Measurements from ENCODE around the gene ABCG1.

Gene ABCG1

GRCh38 chr21:42191696-42192595 lies 27.0 kb upstream of the ABCG1 start:
- no peak for DNase-seq

DNA sequence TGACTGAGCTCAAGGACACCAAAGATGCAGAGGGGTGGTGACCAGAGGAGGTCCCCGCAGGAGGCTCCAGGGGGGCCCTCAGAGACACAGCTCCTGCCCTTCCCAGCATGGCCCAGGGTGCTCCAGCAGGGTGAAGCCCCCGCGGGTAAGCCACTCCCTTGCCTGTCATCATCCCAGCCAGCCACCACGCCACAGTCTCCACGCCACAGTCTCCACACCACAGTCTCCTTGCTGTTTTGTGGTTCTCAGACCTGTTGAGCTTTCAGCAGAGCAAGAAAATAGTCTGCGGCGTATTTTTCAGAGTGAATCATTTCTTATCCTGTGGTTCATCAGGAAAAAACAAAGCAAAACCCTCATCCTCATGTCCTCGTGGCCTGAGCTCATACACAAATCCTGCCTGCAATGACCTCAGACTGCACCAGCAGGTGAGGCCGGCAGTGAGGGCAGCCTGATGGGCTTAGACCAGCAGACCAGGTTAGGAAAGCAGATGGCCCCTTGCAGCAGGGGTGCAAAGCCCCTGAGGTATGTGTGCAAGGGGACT lies 25.7 kb upstream of the ABCG1 start:
- DNase-seq: no peak

- no peak for DNase-seq
These were observed 25.2 kb upstream of the ABCG1 start for GRCh38 chr21:42193721-42194120.

DNA sequence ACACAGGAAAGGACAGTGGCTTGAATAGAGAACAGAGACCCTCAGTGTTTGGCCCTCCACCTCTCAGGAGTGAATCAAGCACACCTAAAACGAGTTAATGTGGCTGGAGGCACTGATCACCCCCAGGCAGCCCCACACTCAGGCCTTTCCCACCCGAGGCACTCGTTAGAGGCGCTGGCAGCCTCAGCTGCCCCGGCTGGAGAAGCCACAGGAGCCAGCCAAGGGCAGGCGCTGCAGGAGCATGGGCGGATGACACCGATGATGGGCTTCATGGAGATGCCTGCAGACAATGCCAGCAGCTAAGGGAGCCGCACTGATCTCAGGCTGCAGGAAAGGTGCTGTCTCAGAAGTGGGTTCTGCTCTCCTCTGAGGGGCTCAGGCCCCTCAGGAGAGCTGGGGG lies 24.1 kb upstream of the ABCG1 start:
- no peak for DNase-seq

- no peak for DNase-seq
These were observed 23.4 kb upstream of the ABCG1 start for GRCh38 chr21:42195378-42196031.

- no peak for DNase-seq
These were observed 19.7 kb upstream of the ABCG1 start for GRCh38 chr21:42198929-42199867.

- no peak for DNase-seq
These were observed 19.0 kb upstream of the ABCG1 start for GRCh38 chr21:42199868-42200463.

DNA sequence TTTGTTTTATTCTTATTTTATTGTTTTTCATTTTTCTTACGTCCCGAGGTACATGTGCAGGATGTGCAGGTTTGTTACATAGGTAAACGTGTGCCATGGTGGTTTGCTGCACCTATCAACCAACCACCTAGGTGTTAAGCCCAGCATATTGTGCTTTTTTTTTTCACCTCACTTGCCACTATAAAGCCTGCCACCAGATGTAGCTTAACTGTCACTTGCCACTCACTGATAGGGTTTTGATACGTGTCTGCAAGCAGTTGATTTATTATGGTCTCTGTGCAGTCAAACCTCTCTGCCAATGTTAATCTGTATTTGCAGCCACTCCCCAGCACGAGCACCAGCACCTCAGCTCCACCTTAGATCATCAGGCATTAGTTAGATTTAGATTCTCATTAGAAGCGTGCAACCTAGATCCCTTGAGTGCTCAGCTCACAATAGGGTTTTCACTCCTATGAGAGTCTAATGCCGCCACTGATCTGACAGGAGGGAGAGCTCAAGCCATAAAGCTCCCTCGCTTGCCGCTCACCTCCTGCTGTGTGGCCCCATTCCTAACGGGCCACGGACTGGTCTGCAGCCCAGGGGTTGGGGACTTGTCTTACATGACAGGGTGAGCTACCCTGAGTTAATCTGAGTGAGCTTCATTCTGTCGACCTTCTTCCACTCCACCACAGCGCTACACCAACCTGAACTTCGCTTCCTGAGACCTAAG lies 17.9 kb upstream of the ABCG1 start:
- no peak for DNase-seq

DNA sequence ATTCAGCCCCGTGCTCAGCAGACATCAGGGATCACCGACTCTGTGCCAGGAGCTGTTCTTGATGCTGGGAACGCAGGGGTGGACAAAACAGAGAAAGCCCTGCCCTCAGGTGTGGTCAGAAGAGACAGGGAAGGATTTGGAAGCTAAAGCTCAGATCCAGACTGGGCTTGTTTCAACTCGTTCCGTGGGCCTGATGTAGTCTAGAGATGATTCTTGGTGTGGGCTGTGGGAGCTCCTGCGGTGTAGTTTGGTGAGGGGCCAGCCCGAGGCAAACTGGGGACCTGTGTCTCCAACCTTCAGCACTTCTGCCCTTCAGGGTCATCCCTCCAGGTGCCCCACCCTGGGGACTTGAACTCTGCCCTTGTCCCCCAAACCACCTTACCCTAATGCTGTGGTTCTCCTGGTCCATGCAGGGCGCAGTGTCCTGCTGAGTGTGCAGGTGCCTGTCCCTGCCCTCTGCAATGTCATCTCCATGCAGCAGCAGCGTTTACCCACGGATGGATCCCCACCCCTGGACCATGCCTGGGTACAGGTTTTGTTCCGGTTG lies 17.3 kb upstream of the ABCG1 start:
- DNase-seq: no peak

GRCh38 chr21:42202321-42202720 lies 16.6 kb upstream of the ABCG1 start:
- no peak for DNase-seq

GRCh38 chr21:42203321-42203720 lies 15.6 kb upstream of the ABCG1 start:
- no peak for DNase-seq

GRCh38 chr21:42203936-42204335 lies 15.0 kb upstream of the ABCG1 start:
- no peak for DNase-seq

GRCh38 chr21:42207426-42207825 lies 11.5 kb upstream of the ABCG1 start:
- no peak for DNase-seq

- no peak for DNase-seq
These were observed 10.9 kb upstream of the ABCG1 start for GRCh38 chr21:42208036-42208435.

GRCh38 chr21:42208801-42209490 lies 10.0 kb upstream of the ABCG1 start:
- no peak for DNase-seq

- DNase-seq: no peak
These were observed 9.0 kb upstream of the ABCG1 start for GRCh38 chr21:42209801-42210479.

DNA sequence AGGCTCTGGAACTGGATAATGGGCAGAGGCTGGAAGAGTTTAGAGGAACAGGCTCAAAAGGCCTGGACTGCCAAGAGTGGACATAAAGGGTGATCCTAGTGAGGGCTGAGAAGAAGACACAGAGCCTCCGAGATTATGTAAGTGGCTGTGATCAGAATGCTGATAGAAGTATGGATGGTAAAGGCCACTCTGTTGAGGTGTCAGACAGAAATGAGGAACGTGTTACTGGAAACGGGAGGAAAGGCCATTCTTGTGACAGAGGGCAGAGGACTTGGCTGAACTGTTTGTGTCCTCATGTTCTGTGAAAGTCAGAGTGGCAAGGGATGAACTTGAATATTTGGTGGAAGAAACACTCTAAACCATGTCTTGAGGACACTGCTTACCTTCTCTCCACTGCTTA lies 6.7 kb upstream of the ABCG1 start:
- no peak for DNase-seq

DNA sequence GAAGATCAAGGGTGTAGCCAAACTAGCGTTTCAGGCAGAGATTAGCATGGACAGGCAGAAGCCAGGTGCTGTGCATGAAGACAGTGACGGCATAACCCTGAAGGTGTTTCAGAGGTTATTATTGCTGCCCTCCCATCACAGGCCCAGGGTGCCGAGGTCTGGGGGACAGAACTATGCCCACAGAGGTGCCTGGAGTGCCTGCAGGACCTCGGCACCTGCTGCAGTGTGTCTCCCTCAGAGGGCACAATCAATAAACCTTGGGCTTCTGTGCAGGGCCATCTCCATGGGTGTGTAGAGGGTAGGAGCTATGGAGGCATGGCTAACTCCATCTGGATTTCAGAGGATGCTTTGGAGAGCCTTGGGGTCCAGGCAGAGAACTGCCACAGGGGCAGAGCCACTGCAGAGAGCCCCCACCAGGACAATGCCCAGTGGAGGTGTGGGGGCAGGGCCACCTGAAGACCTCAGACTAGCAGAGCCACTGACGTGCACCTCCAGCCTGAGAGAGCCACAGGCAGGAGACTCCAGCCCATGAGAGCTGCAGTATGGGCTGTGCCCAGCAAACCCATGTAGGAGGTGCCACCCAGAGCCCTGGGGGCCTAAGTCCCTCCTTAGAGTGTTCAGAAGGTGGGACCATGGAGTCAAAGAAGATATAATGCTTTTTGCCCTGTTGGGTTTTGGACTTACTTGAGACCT lies 5.7 kb upstream of the ABCG1 start:
- DNase-seq: no peak

GRCh38 chr21:42214081-42214750 lies 4.7 kb upstream of the ABCG1 start:
- no peak for DNase-seq
